HepG2 (cell line): ENCODE data around the gene LRRC3. TPM values are rescaled to one million over a fixed set of nuclear protein-coding genes. Genes with fewer than 3 reads are reported as not detected.

Source experiments
- CBX5 ChIP-seq: sonication (generic); formaldehyde crosslinking; IDR thresholded peaks from 2 replicates; pipeline ENCODE4 v1.4.0; 2020; ENCODE audit warnings: missing genetic modification reagents, borderline replicate concordance
- HNF1A ChIP-seq, 2 experiments: sonication (generic) in 1 of 2; formaldehyde crosslinking in 1 of 2; IDR thresholded peaks; 2 replicates each; pipeline versions ENCODE4 v1.4.0 to v1.6.1; 2016 to 2020; ENCODE audit warnings: borderline replicate concordance in 1 of 2, low read depth in 1 of 2, mild to moderate bottlenecking in 1 of 2, missing genetic modification reagents in 1 of 2
- HNRNPLL ChIP-seq: fragments of 200-400 bp; formaldehyde crosslinking; IDR thresholded peaks from 2 replicates; pipeline ENCODE4 v1.6.1; 2017; ENCODE audit warnings: mild to moderate bottlenecking, low read depth, low read length; ENCODE audit not compliant: poor library complexity, severe bottlenecking
- KLF11 ChIP-seq: IDR thresholded peaks from 2 replicates; pipeline ENCODE4 v1.6.1; 2016; ENCODE audit warnings: missing compliant biosample characterization
- KMT2A ChIP-seq: sonication (generic); formaldehyde crosslinking; IDR thresholded peaks from 2 replicates; pipeline ENCODE4 v1.4.0; 2020; ENCODE audit warnings: missing genetic modification reagents
- NCOA2 ChIP-seq: sonication (generic); formaldehyde crosslinking; IDR thresholded peaks from 2 replicates; pipeline ENCODE4 v1.8.0; 2022; ENCODE audit warnings: inconsistent platforms
- POLR2AphosphoS2 ChIP-seq: IDR thresholded peaks from 2 replicates; pipeline ENCODE4 v1.6.1; 2011; ENCODE audit warnings: low read depth, low read length, improper control_type of control experiment
- SAP130 ChIP-seq: IDR thresholded peaks from 2 replicates; pipeline ENCODE4 v1.6.1; 2016; ENCODE audit warnings: low read depth
- TGIF2 ChIP-seq: IDR thresholded peaks from 2 replicates; pipeline ENCODE4 v1.6.1; 2016; ENCODE audit warnings: control low read depth, missing compliant biosample characterization
- THAP9 ChIP-seq: sonication (generic); formaldehyde crosslinking; IDR thresholded peaks from 2 replicates; pipeline ENCODE4; 2020; ENCODE audit warnings: missing genetic modification reagents, mild to moderate bottlenecking, borderline replicate concordance
- XBP1 ChIP-seq: sonication (generic); formaldehyde crosslinking; IDR thresholded peaks from 2 replicates; pipeline ENCODE4 v1.5.0; 2020; ENCODE audit warnings: missing genetic modification reagents
- ZFP91 ChIP-seq: sonication (generic); formaldehyde crosslinking; IDR thresholded peaks from 2 replicates; pipeline ENCODE4 v1.9.0; 2022; ENCODE audit warnings: missing genetic modification reagents, mild to moderate bottlenecking, borderline replicate concordance
- ZNF232 ChIP-seq: sonication (generic); formaldehyde crosslinking; IDR thresholded peaks from 2 replicates; pipeline ENCODE4 v1.4.0; 2020; ENCODE audit warnings: missing genetic modification reagents, borderline replicate concordance
- ZNF709 ChIP-seq: sonication (generic); formaldehyde crosslinking; IDR thresholded peaks from 2 replicates; pipeline ENCODE4 v1.5.0; 2020; ENCODE audit warnings: mild to moderate bottlenecking, missing genetic modification reagents
- ZNF841 ChIP-seq: sonication (generic); formaldehyde crosslinking; IDR thresholded peaks from 2 replicates; pipeline ENCODE4 v1.8.1; 2023; ENCODE audit warnings: missing genetic modification reagents, borderline replicate concordance
- ZNF883 ChIP-seq: sonication (generic); formaldehyde crosslinking; IDR thresholded peaks from 2 replicates; pipeline ENCODE4 v1.5.1; 2020; ENCODE audit warnings: mild to moderate bottlenecking, missing genetic modification reagents; ENCODE audit errors: not compliant biosample characterization
- polyA plus RNA-seq, 8 experiments: library from polyadenylated mRNA; depleted of rRNA in 3 of 8; stranded (reverse) in 7 of 8; unstranded in 1 of 8; fragments of >200 nt; fragmentation: Illumina TruSeq in 4 of 8; extraction: Trizol in 4 of 8; gene quantifications; 2 replicates each; pipeline versions ENCODE4 v1.2.1 to v1.2.3, GENCODE V29; 2011 to 2016; ENCODE audit warnings: low read depth in 4 of 8, missing spikeins in 1 of 8, mixed read lengths in 1 of 8; ENCODE audit not compliant: insufficient read depth in 1 of 8
- total RNA-seq, 5 experiments: library from RNA; depleted of rRNA; stranded (reverse); fragments of >200 nt; fragmentation: Illumina TruSeq; extraction: Trizol; gene quantifications; 2 replicates each; pipeline ENCODE4 v1.2.3, GENCODE V29; 2016; ENCODE audit warnings: low read depth in 1 of 5
- TF ChIP-seq, protein P1 (sequence below): sonication (generic); formaldehyde crosslinking; IDR thresholded peaks from 2 replicates; pipeline ENCODE4 v1.8.0; 2023; ENCODE audit warnings: mild to moderate bottlenecking, missing genetic modification reagents
- TF ChIP-seq, protein P2 (sequence below): IDR thresholded peaks from 2 replicates; pipeline ENCODE4 v1.6.1; 2016; ENCODE audit warnings: missing compliant biosample characterization, missing genetic modification reagents, borderline replicate concordance

LRRC3 gene
- total and polyA plus RNA-seq, 2 of the 13 experiments (the other 11 are each of a cell fraction or from before 2014, with no cell fraction given), result 4.8 to 16.5 TPM

DNA sequence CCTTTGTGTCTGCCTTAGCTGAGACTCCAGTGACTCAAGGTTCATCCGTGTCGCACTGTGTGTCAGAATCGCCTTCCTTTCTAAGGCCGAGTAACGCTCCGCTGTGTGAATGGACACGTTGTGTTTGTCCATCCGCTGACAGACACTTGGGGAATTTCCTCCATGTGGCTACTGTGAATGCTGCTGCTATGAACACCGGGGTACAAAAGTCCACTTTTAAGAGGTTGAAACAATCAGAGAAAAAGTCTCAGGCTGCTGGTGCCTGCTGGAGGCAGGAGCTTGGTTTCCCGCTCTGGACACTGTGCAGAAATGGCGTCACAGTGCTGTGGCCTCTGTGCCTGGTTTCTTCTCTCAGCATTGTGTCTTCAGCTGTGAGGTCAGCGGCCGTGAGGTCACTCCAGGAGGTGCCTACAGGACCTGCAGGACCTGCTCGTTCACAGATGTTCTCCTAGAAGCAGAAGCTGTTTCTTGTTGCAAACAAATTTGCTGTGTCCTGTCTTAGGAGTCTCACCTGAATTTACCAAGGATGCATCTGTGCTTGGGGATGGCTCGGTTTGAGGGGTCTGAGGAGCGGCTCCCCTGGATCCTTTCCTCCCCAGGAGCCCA is 50.5 kb downstream of the LRRC3 start (continued):
- TF ChIP-seq HNF1A (IDR thresholded peaks at IDR 0.05; ENCODE audit: low read depth) (0 out of 2 replicates have a peak, but pooled peaks have one; percentile 29), HNF1A (CRISPR knock-in tag; IDR thresholded peaks at IDR 0.05; ENCODE audit: borderline replicate concordance) (no peak), XBP1 (no peak), KMT2A (CRISPR knock-in tag) (peak; percentile 21; the same call in 1 of the 2 replicates), SAP130 (peak; percentile 95), POLR2AphosphoS2 (no peak), ZFP91 (CRISPR knock-in tag) (no peak), HNRNPLL (no peak), ZNF709 (CRISPR knock-in tag) (peak; percentile 69; the same call in 1 of the 2 replicates), THAP9 (CRISPR knock-in tag) (no peak), ZNF883 (CRISPR knock-in tag) (no peak), NCOA2 (CRISPR knock-in tag) (0 out of 2 replicates have a peak, but pooled peaks have one; percentile 46), ZNF841 (peak; percentile 62; the same call in 1 of the 2 replicates), ZNF232 (no peak; the same call in 1 of the 2 replicates), CBX5 (CRISPR knock-in tag) (no peak; the same call in 1 of the 2 replicates), KLF11 (CRISPR knock-in tag) (no peak), TGIF2 (CRISPR knock-in tag) (peak; percentile 90)
- TF ChIP-seq, protein P1, sequence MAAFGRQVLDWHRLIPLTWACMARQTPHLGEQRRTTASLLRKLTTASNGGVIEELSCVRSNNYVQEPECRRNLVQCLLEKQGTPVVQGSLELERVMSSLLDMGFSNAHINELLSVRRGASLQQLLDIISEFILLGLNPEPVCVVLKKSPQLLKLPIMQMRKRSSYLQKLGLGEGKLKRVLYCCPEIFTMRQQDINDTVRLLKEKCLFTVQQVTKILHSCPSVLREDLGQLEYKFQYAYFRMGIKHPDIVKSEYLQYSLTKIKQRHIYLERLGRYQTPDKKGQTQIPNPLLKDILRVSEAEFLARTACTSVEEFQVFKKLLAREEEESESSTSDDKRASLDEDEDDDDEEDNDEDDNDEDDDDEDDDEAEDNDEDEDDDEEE (CRISPR knock-in tag), result no peak
- TF ChIP-seq, protein P2, sequence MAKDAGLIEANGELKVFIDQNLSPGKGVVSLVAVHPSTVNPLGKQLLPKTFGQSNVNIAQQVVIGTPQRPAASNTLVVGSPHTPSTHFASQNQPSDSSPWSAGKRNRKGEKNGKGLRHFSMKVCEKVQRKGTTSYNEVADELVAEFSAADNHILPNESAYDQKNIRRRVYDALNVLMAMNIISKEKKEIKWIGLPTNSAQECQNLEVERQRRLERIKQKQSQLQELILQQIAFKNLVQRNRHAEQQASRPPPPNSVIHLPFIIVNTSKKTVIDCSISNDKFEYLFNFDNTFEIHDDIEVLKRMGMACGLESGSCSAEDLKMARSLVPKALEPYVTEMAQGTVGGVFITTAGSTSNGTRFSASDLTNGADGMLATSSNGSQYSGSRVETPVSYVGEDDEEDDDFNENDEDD (CRISPR knock-in tag), result peak; percentile 81; the same call in 1 of the 2 replicates
